GM18951 (cell line): Measurements from ENCODE around the gene GIPC1.

Experiments used
- POLR2A ChIP-seq: IDR thresholded peaks from 4 replicates; pipeline ENCODE4 v1.6.1; 2011; ENCODE audit warnings: mild to moderate bottlenecking; ENCODE audit not compliant: insufficient read length, insufficient read depth; ENCODE audit errors: extremely low read depth
- in situ Hi-C: fragments of 300-500 bp; cut with MboI; formaldehyde crosslinking; loops from one replicate; pipeline ENCODE4 v1.12.0; 2022; ENCODE audit warnings: low sequenced_read_pairs, mixed read lengths, inconsistent platforms; ENCODE audit not compliant: unreplicated experiment

GIPC1 gene

DNA sequence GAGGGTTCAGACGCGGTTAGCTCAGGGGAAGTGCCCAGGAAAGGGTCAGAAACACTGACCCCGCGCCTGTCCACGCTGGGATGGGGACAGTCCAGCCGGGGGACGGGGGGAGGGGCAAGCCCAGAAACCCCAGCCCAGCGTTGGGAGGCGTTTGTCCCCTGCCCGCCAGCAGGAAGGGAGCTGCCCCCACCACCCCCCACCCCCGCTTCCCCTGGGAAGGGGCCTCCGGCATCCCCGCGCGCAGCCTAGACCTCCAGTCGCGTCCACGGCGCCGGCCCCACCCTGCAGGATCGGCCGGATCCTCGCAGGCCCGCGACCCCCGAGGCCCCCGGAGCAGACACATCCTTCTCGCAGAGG lies 277 bp downstream of the GIPC1 start:
- TF ChIP-seq POLR2A, result no peak
- in situ Hi-C loops, result loop anchor here (25.0 kb wide), 1 partner anchor 308 kb away; no protein-coding TSS in a partner anchor

DNA sequence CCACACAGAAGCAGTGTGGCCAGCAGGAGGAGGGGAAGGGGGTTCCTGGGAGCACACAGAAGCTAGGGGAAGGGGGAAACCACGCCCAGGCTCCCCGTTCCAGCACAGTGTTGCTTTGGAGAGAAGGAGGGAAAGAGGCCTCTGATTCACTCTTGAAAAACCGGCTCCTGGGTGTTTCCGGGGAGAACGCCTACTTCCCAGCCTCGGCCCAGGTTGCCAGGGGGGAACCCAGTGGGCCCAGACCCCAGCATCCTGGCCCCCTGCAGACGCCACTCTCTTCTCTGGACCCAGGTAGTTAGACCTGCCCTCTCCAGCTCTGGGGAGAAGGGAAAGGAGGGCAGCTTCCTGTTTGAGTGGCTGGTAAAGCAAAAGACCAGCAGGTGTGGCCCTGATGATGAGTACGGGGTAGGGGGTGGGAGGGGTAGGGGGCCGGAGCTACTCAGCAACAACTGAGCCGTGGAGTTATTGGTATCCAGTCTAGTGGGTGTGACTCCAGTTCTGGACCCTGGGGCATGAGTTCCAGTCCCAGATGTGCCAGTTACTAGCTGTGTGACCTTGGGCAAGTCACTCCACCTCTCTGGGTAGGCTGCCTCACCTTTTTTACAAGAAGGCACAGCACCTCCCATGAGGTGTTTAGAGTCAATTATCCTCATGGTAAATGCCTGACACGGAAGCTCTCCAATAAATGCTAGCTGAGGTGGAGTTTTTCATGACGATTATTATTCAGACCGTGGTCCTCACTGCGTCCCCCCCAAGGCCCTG lies 836 bp downstream of the GIPC1 start:
- TF ChIP-seq POLR2A, result no peak
- in situ Hi-C loops, result loop anchor here (25.0 kb wide), 1 partner anchor 308 kb away; no protein-coding TSS in a partner anchor

- in situ Hi-C loops, result loop anchor here (25.0 kb wide), 1 partner anchor 307 kb away; no protein-coding TSS in a partner anchor
- no peak for TF ChIP-seq POLR2A
Measured at GRCh38 chr19:14494411-14494810, 1.5 kb downstream of the GIPC1 start.

DNA sequence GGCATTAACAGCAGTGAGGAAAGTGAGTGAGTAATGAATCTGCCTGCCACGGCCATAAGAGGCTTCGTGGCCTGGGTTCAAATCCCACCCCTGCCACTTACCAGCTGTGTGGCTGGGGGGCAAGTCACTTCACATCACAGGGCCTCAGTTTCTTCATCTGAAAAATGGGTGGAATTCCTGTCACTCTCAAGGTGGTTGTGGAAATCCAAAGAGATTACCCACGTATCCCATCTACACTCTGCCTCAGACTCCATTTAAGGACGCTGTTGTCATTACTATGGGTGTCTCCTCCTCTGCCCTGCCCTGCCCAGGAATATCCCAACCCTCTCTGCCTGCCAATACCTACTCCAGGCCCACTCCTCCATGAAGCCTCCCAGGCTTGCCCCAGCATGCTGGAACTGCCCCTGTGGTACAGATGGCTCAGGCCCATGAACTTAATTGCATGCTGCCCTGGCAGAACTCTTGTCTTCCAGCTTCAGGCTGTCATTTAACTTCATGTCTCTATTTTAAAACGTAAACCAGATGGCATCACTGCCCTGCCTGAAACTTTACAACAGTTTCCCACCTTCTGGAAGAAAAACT lies 3.1 kb downstream of the GIPC1 start:
- in situ Hi-C loops, result loop anchor here (25.0 kb wide), 1 partner anchor 306 kb away; no protein-coding TSS in a partner anchor
- TF ChIP-seq POLR2A, result no peak

DNA sequence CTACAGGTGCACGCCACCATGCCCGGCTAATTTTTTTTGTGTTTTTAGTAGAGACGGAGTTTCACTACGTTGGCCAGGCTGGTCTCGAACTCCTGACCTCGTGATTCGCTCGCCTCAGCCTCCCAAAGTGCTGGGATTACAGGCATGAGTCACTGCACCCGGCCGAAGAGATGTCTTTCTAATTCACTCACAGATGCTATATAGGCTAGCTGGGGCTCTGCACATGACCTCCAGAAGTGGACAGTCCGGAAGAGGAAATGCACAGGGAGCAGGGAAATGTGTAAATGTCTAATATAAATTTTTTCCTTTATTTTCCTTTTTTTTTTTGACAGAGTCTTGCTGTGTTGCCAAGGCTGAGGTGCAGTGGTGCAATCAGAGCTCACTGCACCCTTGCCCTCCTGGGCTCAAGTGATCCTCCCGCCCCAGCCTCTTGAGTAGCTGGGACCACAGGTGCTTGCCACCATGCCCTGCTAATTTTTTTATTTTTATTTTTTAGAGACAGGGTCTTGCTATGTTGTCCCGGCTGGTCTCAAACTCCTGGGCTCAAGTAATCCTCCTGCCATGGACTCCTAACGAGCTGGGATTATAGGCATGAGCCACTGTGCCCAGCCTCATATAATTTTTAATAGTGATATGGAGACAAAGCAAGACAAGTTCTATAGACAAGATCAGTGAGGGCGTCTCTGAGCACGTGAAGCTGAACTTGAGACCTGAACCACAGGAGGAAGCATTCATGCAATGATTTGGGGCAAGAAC lies 8.4 kb downstream of the GIPC1 start:
- in situ Hi-C loops, result loop anchor here (25.0 kb wide), 1 partner anchor 300 kb away; no protein-coding TSS in a partner anchor
- TF ChIP-seq POLR2A, result no peak

- in situ Hi-C loops, result loop anchor here (25.0 kb wide), 1 partner anchor 295 kb away; no protein-coding TSS in a partner anchor
- no peak for TF ChIP-seq POLR2A
Measured at GRCh38 chr19:14482172-14482941, 13.6 kb downstream of the GIPC1 start.

DNA sequence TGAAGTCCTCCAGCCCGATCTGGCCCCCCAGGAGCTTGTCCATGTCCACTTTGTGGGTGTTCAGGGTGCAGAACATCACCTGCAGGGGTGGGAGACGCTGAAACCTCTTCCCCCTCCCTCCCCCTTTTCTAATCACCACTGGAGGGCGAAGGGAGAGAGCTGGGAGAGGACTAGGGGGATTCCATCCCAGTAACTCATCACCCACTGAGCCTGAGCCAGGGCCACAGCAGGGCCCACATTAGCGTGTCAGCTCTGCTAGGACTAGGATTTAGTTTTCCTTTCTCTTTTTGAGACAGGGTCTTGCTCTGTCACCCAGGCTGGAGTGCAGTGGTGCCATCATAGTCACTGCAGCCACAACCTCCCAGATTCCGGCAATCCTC lies 15.2 kb downstream of the GIPC1 start:
- no peak for TF ChIP-seq POLR2A
- in situ Hi-C loops, result loop anchor here (25.0 kb wide), 1 partner anchor 293 kb away; no protein-coding TSS in a partner anchor

DNA sequence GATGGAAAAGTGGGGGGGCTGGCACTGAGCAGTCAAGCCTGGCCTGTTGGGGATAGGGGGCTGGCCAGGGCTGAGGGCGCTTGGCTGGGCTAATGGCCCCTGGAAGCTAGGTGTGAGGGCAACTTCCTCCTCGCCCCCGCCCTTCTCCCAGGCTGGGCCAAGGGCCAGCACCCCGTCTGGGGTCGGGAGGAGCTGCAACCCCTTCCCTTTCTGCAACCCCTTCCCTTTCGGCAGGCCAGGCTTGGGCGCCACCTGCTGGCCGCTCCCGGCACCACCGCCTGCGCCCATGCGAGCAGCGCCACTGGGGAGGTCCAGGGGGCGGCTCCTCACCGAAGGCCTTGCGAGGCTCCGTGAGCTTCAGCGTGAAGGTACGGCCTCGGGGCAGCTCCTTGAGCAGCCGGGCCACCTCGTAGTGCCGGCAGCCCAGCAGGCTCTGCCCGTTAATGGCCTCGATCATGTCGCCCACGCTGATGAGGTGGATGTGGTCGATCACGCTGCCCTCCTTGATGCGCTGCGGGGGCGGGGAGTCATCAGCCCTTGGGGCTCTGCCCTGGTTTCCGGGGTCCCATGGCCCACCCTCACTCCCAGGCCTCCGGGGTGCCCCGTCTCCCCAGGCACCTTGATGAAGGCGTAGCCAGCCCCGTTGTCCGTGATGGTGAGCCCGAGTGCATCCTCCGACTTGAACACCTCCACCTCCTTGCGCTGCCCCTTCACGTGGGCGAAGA lies 15.8 kb downstream of the GIPC1 start:
- in situ Hi-C loops, result loop anchor here (25.0 kb wide), 1 partner anchor 293 kb away; no protein-coding TSS in a partner anchor
- TF ChIP-seq POLR2A, result no peak

DNA sequence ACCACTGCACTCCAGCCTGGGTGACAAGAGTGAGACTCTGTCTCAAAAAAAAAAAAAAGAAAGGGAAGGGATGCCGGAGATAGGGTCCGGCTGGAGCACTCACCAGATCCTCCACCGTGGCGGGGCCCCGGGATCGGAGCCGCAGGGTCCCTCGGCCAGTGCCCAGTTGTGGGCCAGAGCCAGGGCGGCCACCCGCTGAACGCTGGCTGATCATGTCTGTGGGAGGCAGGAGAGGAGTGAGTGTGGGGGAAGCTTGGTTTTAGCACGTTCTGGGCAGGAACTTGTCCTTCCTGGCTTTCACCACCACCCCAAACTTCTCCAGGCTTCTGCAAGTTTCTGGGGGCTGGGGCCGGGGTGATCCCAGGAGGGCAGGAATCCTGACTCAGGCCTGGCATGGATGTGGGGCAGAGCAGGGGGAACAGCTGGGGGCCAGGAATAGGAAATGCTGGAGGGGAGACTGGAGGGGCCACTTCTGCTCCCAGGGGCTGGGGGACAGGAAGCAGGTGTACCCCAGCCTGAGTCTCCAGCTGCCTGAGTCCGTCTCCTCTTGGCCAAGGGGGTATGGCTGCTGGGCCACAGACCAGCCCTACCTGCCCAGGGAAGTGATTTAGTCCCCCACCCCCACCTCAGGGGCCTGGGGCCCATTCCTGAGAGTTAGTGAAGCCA lies 16.5 kb downstream of the GIPC1 start:
- in situ Hi-C loops, result loop anchor here (25.0 kb wide), 1 partner anchor 292 kb away; no protein-coding TSS in a partner anchor
- no peak for TF ChIP-seq POLR2A

GRCh38 chr19:14478113-14478545 lies 17.8 kb downstream of the GIPC1 start:
- no peak for TF ChIP-seq POLR2A
- in situ Hi-C loops, result loop anchor here (25.0 kb wide), 1 partner anchor 291 kb away; no protein-coding TSS in a partner anchor

DNA sequence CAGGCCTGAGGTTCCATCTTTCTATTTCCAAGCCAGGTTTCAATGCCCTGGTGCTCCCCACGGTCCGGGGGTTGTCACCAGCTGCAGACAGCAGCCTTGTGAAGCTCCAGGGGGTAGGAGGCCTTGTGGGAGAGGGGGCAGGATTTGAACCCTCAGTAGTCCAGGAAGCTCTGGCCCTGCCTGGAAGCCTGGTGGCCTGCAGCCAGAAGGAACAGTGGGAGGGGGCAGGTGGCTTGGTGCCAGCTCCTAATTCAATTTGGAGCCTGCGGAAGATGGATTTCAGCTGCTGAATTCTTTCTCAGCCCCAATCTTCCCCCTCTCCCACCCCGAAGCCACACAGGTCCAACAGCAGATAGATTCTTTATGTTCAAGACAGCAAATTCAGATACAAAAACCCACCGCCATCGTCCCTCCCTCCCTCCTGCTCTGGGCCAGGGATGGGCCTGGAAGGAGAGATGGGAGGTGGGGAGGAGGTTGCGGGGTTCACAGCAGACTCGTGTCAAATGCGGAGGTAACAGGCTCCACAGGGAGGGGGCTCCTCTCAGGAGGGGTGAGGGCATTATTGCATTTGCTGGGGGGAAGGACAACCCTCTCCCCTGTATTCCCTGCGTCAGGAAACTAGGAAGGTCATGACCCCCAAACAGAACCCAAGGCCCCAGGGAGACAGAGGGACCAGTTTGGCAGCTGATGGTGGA lies 18.4 kb downstream of the GIPC1 start:
- in situ Hi-C loops, result loop anchor here (25.0 kb wide), 1 partner anchor 290 kb away; no protein-coding TSS in a partner anchor

More for the DNA sequence above, 18.4 kb downstream of the GIPC1 start:
- TF ChIP-seq POLR2A, result no peak
